A204.1 (cell line): ENCODE measurements around the gene VWA2.

ENCODE experiments used
- FAIRE-seq: peaks from 2 replicates; lab custom pipeline; 2012; peaks lifted over from hg19 to GRCh38; lab: Jason Lieb, UNC

VWA2 gene

GRCh38 chr10:114239117-114239993 lies at the start of gene VWA2:
VWA2 (plus strand) TSS chr10:114239254; CDS start chr10:114248714, 9,460 bp downstream.
- FAIRE-seq: no peak

- FAIRE-seq: no peak
Observed at GRCh38 chr10:114189700-114190099, 49.4 kb upstream of the VWA2 start.

- FAIRE-seq: no peak
Observed at GRCh38 chr10:114195079-114195478, 44.0 kb upstream of the VWA2 start.

GRCh38 chr10:114199239-114199638 lies 39.8 kb upstream of the VWA2 start:
- no peak for FAIRE-seq

GRCh38 chr10:114202812-114203211 lies 36.2 kb upstream of the VWA2 start:
- no peak for FAIRE-seq

GRCh38 chr10:114206902-114207301 lies 32.2 kb upstream of the VWA2 start:
- FAIRE-seq: no peak

- FAIRE-seq: no peak
Observed at GRCh38 chr10:114207349-114207748, 31.7 kb upstream of the VWA2 start.

- no peak for FAIRE-seq
Observed at GRCh38 chr10:114208351-114208750, 30.7 kb upstream of the VWA2 start.

- no peak for FAIRE-seq
Observed at GRCh38 chr10:114212153-114212552, 26.9 kb upstream of the VWA2 start.

GRCh38 chr10:114215033-114215432 lies 24.0 kb upstream of the VWA2 start:
- no peak for FAIRE-seq

GRCh38 chr10:114220281-114220680 lies 18.8 kb upstream of the VWA2 start:
- FAIRE-seq: no peak

GRCh38 chr10:114221235-114221634 lies 17.8 kb upstream of the VWA2 start:
- FAIRE-seq: no peak

GRCh38 chr10:114223066-114223465 lies 16.0 kb upstream of the VWA2 start:
- no peak for FAIRE-seq

- FAIRE-seq: no peak
Observed at GRCh38 chr10:114228156-114228555, 10.9 kb upstream of the VWA2 start.

GRCh38 chr10:114232561-114233176 lies 6.4 kb upstream of the VWA2 start:
- FAIRE-seq: no peak

GRCh38 chr10:114233482-114233881 lies 5.6 kb upstream of the VWA2 start:
- no peak for FAIRE-seq

GRCh38 chr10:114234132-114234531 lies 4.9 kb upstream of the VWA2 start:
- FAIRE-seq: no peak

GRCh38 chr10:114239994-114240345 lies 916 bp downstream of the VWA2 start:
- no peak for FAIRE-seq

- FAIRE-seq: no peak
Observed at GRCh38 chr10:114242235-114242634, 3.2 kb downstream of the VWA2 start.

- FAIRE-seq: no peak
Observed at GRCh38 chr10:114243661-114244060, 4.6 kb downstream of the VWA2 start.

GRCh38 chr10:114244126-114244525 lies 5.1 kb downstream of the VWA2 start:
- no peak for FAIRE-seq

- FAIRE-seq: no peak
Observed at GRCh38 chr10:114245121-114245791, 6.2 kb downstream of the VWA2 start.

- FAIRE-seq: no peak
Observed at GRCh38 chr10:114246679-114247305, 7.7 kb downstream of the VWA2 start.
